Ishikawa (cell line): ENCODE data around the gene ASPSCR1.

Experiments
- CEBPB ChIP-seq: IDR thresholded peaks from 2 replicates; pipeline ENCODE4 v1.6.1; 2012
- CREB1 ChIP-seq: IDR thresholded peaks from 2 replicates; pipeline ENCODE4 v1.6.1; 2012; ENCODE audit warnings: low read depth
- EGR1 ChIP-seq: IDR thresholded peaks from 2 replicates; pipeline ENCODE4 v1.6.1; 2012
- EP300 ChIP-seq: IDR thresholded peaks from 2 replicates; pipeline ENCODE4 v1.6.1; 2012; ENCODE audit warnings: borderline replicate concordance
- FOXM1 ChIP-seq: IDR thresholded peaks from 2 replicates; pipeline ENCODE4 v1.6.1; 2012; ENCODE audit warnings: low read depth, borderline replicate concordance
- MAX ChIP-seq: IDR thresholded peaks from 2 replicates; pipeline ENCODE4 v1.6.1; 2012
- NFIC ChIP-seq: IDR thresholded peaks from 2 replicates; pipeline ENCODE4 v1.6.1; 2012
- RAD21 ChIP-seq: IDR thresholded peaks from 2 replicates; pipeline ENCODE4 v1.6.1; 2012; ENCODE audit warnings: low read depth
- TAF1 ChIP-seq: IDR thresholded peaks from 2 replicates; pipeline ENCODE4 v1.6.1; 2012; ENCODE audit warnings: low read depth, mild to moderate bottlenecking
- TCF12 ChIP-seq: IDR thresholded peaks from 2 replicates; pipeline ENCODE4 v1.6.1; 2012; ENCODE audit warnings: low read depth
- TEAD4 ChIP-seq: IDR thresholded peaks from 2 replicates; pipeline ENCODE4 v1.6.1; 2012
- USF1 ChIP-seq: IDR thresholded peaks from 2 replicates; pipeline ENCODE4 v1.6.1; 2012
- YY1 ChIP-seq: IDR thresholded peaks from 2 replicates; pipeline ENCODE4 v1.6.1; 2012; ENCODE audit warnings: low read depth
- ZBTB7A ChIP-seq: IDR thresholded peaks from 2 replicates; pipeline ENCODE4 v1.6.1; 2012; ENCODE audit warnings: low read depth
- TF ChIP-seq, protein P1 (sequence below): IDR thresholded peaks from 2 replicates; pipeline ENCODE4 v1.6.1; 2012; ENCODE audit warnings: low read depth, mild to moderate bottlenecking

ASPSCR1 gene

DNA sequence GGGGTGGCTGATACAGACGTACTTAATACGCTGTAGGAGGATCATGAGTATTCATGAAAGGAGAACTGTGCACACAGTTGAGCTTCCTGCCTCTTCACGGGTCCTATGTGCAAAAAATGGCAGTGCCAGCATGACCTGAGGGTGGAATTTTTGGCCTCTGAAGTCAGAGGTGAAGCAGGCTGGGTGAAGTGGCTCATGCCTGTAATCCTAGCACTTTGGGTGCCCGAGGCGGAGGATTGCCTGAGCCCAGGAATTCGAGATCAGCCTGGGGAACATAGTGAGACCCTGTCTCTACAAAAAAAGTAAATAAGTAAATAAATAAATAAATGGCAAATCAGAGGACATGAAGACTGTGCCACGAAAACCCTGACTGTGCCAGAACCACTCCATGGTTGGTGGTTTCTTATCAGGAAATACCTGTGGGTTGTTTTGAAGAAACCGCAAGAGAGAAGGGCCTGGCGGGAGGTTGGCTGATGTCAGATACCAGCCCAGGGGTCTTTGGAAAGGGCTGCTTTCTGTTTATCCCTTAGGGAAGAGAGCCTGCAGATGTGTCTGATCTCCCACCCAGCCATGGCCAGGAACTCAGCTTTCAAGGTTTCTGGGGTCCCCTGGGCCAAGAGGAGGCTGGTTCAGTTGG, 3.4 kb downstream of the ASPSCR1 start:
- TF ChIP-seq ZBTB7A (no peak), TCF12 (no peak), NFIC (no peak), CREB1 (no peak), CEBPB (no peak), EGR1 (no peak), RAD21 (no peak), EP300 (no peak), YY1 (no peak)

DNA sequence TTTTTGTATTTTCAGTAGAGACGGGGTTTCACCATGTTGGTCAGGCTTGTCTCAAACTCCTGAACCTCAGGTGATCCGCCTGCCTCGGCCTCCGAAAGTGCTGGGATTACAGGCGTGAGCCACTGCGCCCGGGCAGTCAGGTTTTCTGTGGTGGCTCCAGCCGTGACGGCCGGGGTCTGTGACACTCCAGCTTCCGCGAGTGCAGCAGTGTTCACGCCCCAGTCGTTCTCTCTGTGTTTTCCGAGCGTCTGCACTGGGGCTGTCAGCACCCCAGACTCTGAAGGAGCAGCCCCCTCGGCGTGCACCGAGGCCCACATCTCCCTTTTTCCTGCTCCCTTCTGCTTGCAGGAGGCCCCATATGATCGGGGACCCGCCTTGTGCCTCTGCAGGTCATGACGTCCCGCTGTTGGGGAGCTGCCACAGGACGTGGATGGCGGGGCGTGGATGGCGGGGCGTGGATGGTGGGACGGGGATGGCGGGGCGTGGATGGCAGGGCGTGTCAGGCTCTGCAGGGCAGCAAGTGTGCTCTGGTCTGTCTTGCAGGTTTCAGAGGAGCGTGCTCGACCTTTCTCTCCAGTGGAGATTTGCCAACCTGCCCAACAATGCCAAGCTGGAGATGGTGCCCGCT, 5.7 kb downstream of the ASPSCR1 start:
- TF ChIP-seq MAX (no peak), NFIC (no peak), CEBPB (no peak), TEAD4 (no peak), TAF1 (no peak), RAD21 (no peak), EGR1 (no peak), TCF12 (no peak), ZBTB7A (no peak), FOXM1 (no peak), YY1 (no peak), CREB1 (no peak), USF1 (no peak), EP300 (no peak)
- TF ChIP-seq, protein P1, sequence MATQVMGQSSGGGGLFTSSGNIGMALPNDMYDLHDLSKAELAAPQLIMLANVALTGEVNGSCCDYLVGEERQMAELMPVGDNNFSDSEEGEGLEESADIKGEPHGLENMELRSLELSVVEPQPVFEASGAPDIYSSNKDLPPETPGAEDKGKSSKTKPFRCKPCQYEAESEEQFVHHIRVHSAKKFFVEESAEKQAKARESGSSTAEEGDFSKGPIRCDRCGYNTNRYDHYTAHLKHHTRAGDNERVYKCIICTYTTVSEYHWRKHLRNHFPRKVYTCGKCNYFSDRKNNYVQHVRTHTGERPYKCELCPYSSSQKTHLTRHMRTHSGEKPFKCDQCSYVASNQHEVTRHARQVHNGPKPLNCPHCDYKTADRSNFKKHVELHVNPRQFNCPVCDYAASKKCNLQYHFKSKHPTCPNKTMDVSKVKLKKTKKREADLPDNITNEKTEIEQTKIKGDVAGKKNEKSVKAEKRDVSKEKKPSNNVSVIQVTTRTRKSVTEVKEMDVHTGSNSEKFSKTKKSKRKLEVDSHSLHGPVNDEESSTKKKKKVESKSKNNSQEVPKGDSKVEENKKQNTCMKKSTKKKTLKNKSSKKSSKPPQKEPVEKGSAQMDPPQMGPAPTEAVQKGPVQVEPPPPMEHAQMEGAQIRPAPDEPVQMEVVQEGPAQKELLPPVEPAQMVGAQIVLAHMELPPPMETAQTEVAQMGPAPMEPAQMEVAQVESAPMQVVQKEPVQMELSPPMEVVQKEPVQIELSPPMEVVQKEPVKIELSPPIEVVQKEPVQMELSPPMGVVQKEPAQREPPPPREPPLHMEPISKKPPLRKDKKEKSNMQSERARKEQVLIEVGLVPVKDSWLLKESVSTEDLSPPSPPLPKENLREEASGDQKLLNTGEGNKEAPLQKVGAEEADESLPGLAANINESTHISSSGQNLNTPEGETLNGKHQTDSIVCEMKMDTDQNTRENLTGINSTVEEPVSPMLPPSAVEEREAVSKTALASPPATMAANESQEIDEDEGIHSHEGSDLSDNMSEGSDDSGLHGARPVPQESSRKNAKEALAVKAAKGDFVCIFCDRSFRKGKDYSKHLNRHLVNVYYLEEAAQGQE: no peak

DNA sequence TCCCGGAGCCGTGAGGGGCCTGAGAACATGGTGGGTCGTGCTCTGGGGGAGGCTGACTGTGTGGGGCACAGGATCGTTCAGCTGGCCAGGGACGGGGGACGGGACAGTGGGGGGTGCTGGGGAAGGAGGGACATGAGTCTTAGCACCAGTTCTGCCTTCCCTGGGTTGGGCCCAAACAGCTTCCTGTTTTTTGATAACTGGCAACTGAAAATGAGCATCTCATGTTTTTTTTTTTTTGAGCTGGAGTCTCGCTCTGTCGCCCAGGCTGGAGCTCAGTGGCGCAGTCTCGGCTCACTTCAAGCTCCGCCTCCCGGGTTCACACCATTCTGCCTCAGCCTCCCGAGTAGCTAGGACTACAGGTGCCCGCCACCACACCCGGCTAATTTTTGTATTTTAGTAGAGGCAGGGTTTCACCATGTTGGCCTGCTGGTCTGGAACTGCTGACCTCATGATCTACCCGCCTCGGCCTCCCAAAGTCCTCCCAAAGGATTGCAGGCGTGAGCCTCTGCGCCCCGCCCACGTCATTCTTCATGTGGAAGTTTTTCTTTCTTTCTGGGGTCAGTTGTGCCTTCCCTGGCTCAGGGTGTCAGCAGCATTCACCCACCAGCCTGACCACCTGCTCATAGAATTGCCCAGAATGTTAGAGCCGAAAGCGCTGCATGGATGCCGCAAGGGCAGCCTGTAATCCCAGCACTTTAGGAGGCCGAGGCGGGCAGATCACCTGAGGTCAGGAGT, 6.4 kb downstream of the ASPSCR1 start:
- TF ChIP-seq ZBTB7A (no peak), TAF1 (no peak)

GRCh38 chr17:81984773-81985410, 7.5 kb downstream of the ASPSCR1 start:
- no peak for TF ChIP-seq RAD21
- TF ChIP-seq EP300: no peak
- TF ChIP-seq EGR1: no peak
- TF ChIP-seq MAX: no peak
- no peak for TF ChIP-seq TAF1
- no peak for TF ChIP-seq USF1
- TF ChIP-seq TEAD4: no peak
- TF ChIP-seq NFIC: no peak
- no peak for TF ChIP-seq CEBPB
- TF ChIP-seq, protein P1: no peak
- TF ChIP-seq FOXM1: no peak
- TF ChIP-seq YY1: no peak
- no peak for TF ChIP-seq CREB1
- no peak for TF ChIP-seq ZBTB7A
- no peak for TF ChIP-seq TCF12

DNA sequence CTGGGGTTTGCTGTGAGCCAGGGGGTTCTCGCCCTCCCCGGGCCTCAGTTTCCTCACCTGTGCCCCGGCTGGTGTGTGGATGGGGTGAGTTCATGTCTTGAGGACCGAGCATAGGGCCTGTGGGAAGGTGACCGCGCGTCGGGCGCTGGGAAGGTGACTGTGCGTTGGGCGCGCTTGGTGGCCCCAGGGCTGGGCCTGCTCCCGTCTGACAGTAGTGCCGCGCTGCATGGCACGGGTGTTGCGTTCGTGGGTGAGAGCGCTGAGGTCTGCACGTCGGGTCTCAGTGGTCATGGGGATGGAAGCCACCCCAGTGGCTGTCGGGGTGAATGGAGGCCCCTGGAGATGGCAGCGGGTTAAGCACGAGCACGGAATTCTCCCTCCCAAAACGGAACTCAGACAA, 9.2 kb downstream of the ASPSCR1 start:
- TF ChIP-seq CEBPB (no peak), FOXM1 (no peak), TEAD4 (no peak), RAD21 (no peak), NFIC (no peak), USF1 (no peak), YY1 (no peak), TAF1 (no peak), EP300 (no peak)
